HepG2 (cell line): ENCODE data around the gene ZNF780B. TPM values are rescaled to one million over a fixed set of nuclear protein-coding genes. Genes with fewer than 3 reads are reported as not detected.

Experiments
- CEBPB ChIP-seq: IDR thresholded peaks from 2 replicates; pipeline ENCODE4 v1.6.1; 2011; ENCODE audit warnings: low read depth, low read length, improper control_type of control experiment, borderline replicate concordance
- DMAP1 ChIP-seq: IDR thresholded peaks from 2 replicates; pipeline ENCODE4 v1.6.1; 2016
- HNF1A ChIP-seq, 2 experiments: sonication (generic) in 1 of 2; formaldehyde crosslinking in 1 of 2; IDR thresholded peaks; 2 replicates each; pipeline versions ENCODE4 v1.4.0 to v1.6.1; 2016 to 2020; ENCODE audit warnings: borderline replicate concordance in 1 of 2, low read depth in 1 of 2, mild to moderate bottlenecking in 1 of 2, missing genetic modification reagents in 1 of 2
- KLF16 ChIP-seq, 2 experiments: sonication (generic) in 1 of 2; formaldehyde crosslinking in 1 of 2; IDR thresholded peaks; 2 replicates each; pipeline versions ENCODE4 v1.6.1 to v1.8.0; 2016 to 2023; ENCODE audit warnings: missing genetic modification reagents in 2 of 2, missing compliant biosample characterization in 1 of 2
- KLF9 ChIP-seq: IDR thresholded peaks from 2 replicates; pipeline ENCODE4 v1.6.1; 2016; ENCODE audit warnings: low read depth
- LCORL ChIP-seq, 2 experiments: fragments of 450-650 bp in 1 of 2; sonication (generic) in 1 of 2; formaldehyde crosslinking in 1 of 2; IDR thresholded peaks; 2 replicates each; pipeline versions ENCODE4 v1.5.0 to v1.6.1; 2017 to 2020; ENCODE audit warnings: antibody characterized with exemption in 1 of 2, missing genetic modification reagents in 1 of 2
- MBNL3 ChIP-seq: fragments of 250-450 bp; sonication (Bioruptor Pico); conservative IDR thresholded peaks from 2 replicates; pipeline ENCODE4 v1.8.0; 2022; ENCODE audit warnings: mild to moderate bottlenecking, inconsistent platforms
- NFYB ChIP-seq: sonication (generic); formaldehyde crosslinking; IDR thresholded peaks from 2 replicates; pipeline ENCODE4 v1.4.0; 2020; ENCODE audit warnings: missing genetic modification reagents
- PRDM10 ChIP-seq: sonication (generic); formaldehyde crosslinking; IDR thresholded peaks from 2 replicates; pipeline ENCODE4 v1.4.0; 2020; ENCODE audit warnings: low read depth, missing genetic modification reagents
- SAFB2 ChIP-seq: sonication (generic); formaldehyde crosslinking; IDR thresholded peaks from 2 replicates; pipeline ENCODE4 v1.5.1; 2020; ENCODE audit warnings: missing genetic modification reagents, low read depth, mild to moderate bottlenecking, borderline replicate concordance
- ZBTB20 ChIP-seq: sonication (generic); formaldehyde crosslinking; IDR thresholded peaks from 2 replicates; pipeline ENCODE4 v1.8.1; 2023; ENCODE audit warnings: missing genetic modification reagents, low read depth, mild to moderate bottlenecking, borderline replicate concordance
- ZNF337 ChIP-seq: sonication (generic); formaldehyde crosslinking; IDR thresholded peaks from 2 replicates; pipeline ENCODE4 v1.5.1; 2020; ENCODE audit warnings: missing genetic modification reagents, low read depth, mild to moderate bottlenecking, borderline replicate concordance
- ZNF83 ChIP-seq: sonication (generic); formaldehyde crosslinking; IDR thresholded peaks from 2 replicates; pipeline ENCODE4 v1.4.0; 2020; ENCODE audit warnings: missing genetic modification reagents, mild to moderate bottlenecking, borderline replicate concordance
- ZNF879 ChIP-seq: sonication (generic); formaldehyde crosslinking; IDR thresholded peaks from 2 replicates; pipeline ENCODE4 v1.8.1; 2023; ENCODE audit warnings: missing genetic modification reagents
- ZXDC ChIP-seq: sonication (generic); formaldehyde crosslinking; IDR thresholded peaks from 2 replicates; pipeline ENCODE4 v1.5.0; 2020; ENCODE audit warnings: mild to moderate bottlenecking, missing genetic modification reagents
- polyA plus RNA-seq, 8 experiments: library from polyadenylated mRNA; depleted of rRNA in 3 of 8; stranded (reverse) in 7 of 8; unstranded in 1 of 8; fragments of >200 nt; fragmentation: Illumina TruSeq in 4 of 8; extraction: Trizol in 4 of 8; gene quantifications; 2 replicates each; pipeline versions ENCODE4 v1.2.1 to v1.2.3, GENCODE V29; 2011 to 2016; ENCODE audit warnings: low read depth in 4 of 8, missing spikeins in 1 of 8, mixed read lengths in 1 of 8; ENCODE audit not compliant: insufficient read depth in 1 of 8
- total RNA-seq, 5 experiments: library from RNA; depleted of rRNA; stranded (reverse); fragments of >200 nt; fragmentation: Illumina TruSeq; extraction: Trizol; gene quantifications; 2 replicates each; pipeline ENCODE4 v1.2.3, GENCODE V29; 2016; ENCODE audit warnings: low read depth in 1 of 5
- TF ChIP-seq, protein P1 (sequence below): sonication (generic); formaldehyde crosslinking; IDR thresholded peaks from 2 replicates; pipeline ENCODE4 v1.4.0; 2020; ENCODE audit warnings: low read depth, mild to moderate bottlenecking, missing genetic modification reagents

ZNF780B gene
- total and polyA plus RNA-seq, 2 of the 13 experiments (the other 11 are each of a cell fraction or from before 2014, with no cell fraction given), result 6.6 to 21.9 TPM

- TF ChIP-seq, protein P1, sequence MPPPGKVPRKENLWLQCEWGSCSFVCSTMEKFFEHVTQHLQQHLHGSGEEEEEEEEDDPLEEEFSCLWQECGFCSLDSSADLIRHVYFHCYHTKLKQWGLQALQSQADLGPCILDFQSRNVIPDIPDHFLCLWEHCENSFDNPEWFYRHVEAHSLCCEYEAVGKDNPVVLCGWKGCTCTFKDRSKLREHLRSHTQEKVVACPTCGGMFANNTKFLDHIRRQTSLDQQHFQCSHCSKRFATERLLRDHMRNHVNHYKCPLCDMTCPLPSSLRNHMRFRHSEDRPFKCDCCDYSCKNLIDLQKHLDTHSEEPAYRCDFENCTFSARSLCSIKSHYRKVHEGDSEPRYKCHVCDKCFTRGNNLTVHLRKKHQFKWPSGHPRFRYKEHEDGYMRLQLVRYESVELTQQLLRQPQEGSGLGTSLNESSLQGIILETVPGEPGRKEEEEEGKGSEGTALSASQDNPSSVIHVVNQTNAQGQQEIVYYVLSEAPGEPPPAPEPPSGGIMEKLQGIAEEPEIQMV, result no peak
- TF ChIP-seq CEBPB (peak; percentile 95), MBNL3 (no peak), SAFB2 (CRISPR knock-in tag) (no peak), ZNF879 (CRISPR knock-in tag) (no peak), LCORL (IDR thresholded peaks at IDR 0.05) (no peak), LCORL (CRISPR knock-in tag; IDR thresholded peaks at IDR 0.05) (0 out of 2 replicates have a peak, but pooled peaks have one; percentile 51), PRDM10 (CRISPR knock-in tag) (no peak), ZNF83 (no peak), KLF16 (CRISPR knock-in tag; IDR thresholded peaks at IDR 0.05) (0 out of 4 replicates have a peak, but pooled peaks of 1 of the 2 experiments have one; percentile 31), ZBTB20 (CRISPR knock-in tag) (no peak), ZNF337 (no peak), HNF1A (IDR thresholded peaks at IDR 0.05; ENCODE audit: low read depth) (no peak), HNF1A (CRISPR knock-in tag; IDR thresholded peaks at IDR 0.05; ENCODE audit: borderline replicate concordance) (peak; percentile 51; the same call in 1 of the 2 replicates), DMAP1 (CRISPR knock-in tag) (no peak), NFYB (CRISPR knock-in tag) (no peak), KLF9 (no peak), ZXDC (CRISPR knock-in tag) (no peak)
Observed at GRCh38 chr19:40084948-40085347, 28.9 kb upstream of the ZNF780B start (continued).
